ENCODE data around the gene LCE3D. TPM values are rescaled to one million over a fixed set of nuclear protein-coding genes. Genes with fewer than 3 reads are reported as not detected.

LCE3D gene
- total RNA-seq, 1 experiment from 2014 or later: not detected

- in situ Hi-C loops (cut with HindIII; ENCODE audit: low pct_unique_long_range_greater_than_20kb, low sequenced_read_pairs): no loop called here
- no peak for DNase-seq (ENCODE audit: low read depth, low spot score)
Observed at GRCh38 chr1:152539901-152540300, 40.4 kb downstream of the LCE3D start.

- in situ Hi-C loops (cut with HindIII; ENCODE audit: low pct_unique_long_range_greater_than_20kb, low sequenced_read_pairs): no loop called here
- no peak for DNase-seq (ENCODE audit: low read depth, low spot score)
Observed at GRCh38 chr1:152537496-152537895, 42.8 kb downstream of the LCE3D start.

GRCh38 chr1:152535774-152536173 lies 44.5 kb downstream of the LCE3D start:
- in situ Hi-C loops (cut with HindIII; ENCODE audit: low pct_unique_long_range_greater_than_20kb, low sequenced_read_pairs): no loop called here
- DNase-seq (ENCODE audit: low read depth, low spot score): no peak

GRCh38 chr1:152533327-152533938 lies 46.9 kb downstream of the LCE3D start:
- peak; percentile 85 for DNase-seq (ENCODE audit: low read depth, low spot score)
- in situ Hi-C loops (cut with HindIII; ENCODE audit: low pct_unique_long_range_greater_than_20kb, low sequenced_read_pairs): no loop called here

Small RNA genes lying within 50 kb of the gene (small RNA-seq; reads per million reads assigned to genes)
- gene LCE3A: 0 reads per million in 2 experiments
- gene LCE3B: 0 reads per million in 2 experiments

Other genes starting within 250 kb of the LCE3D start
- gene FLG2, start 220.5 kb downstream of the LCE3D start, total RNA-seq (2014; rRNA removed; shearing (Covaris generic)): not detected in 2 replicates
- not detected in 2 replicates for gene CRNN, start 166.3 kb downstream of the LCE3D start, total RNA-seq (2014; rRNA removed; shearing (Covaris generic))
- not detected in 2 replicates for gene LCE5A, start 69.7 kb downstream of the LCE3D start, total RNA-seq (2014; rRNA removed; shearing (Covaris generic))
- gene CRCT1, start 66.0 kb downstream of the LCE3D start, total RNA-seq (2014; rRNA removed; shearing (Covaris generic)): not detected in 2 replicates
- not detected in 2 replicates for gene LCE3E, start 13.7 kb downstream of the LCE3D start, total RNA-seq (2014; rRNA removed; shearing (Covaris generic))
- gene LCE3C, start 19.7 kb upstream of the LCE3D start, total RNA-seq (2014; rRNA removed; shearing (Covaris generic)): not detected in 2 replicates
- gene LCE3B, start 33.3 kb upstream of the LCE3D start, total RNA-seq (2014; rRNA removed; shearing (Covaris generic)): not detected in 2 replicates
- gene LCE3A, start 42.6 kb upstream of the LCE3D start, total RNA-seq (2014; rRNA removed; shearing (Covaris generic)): not detected in 2 replicates
- not detected in 2 replicates for gene LCE2D, start 82.9 kb upstream of the LCE3D start, total RNA-seq (2014; rRNA removed; shearing (Covaris generic))
- not detected in 2 replicates for gene LCE2C, start 94.8 kb upstream of the LCE3D start, total RNA-seq (2014; rRNA removed; shearing (Covaris generic))
- gene LCE2B, start 105.6 kb upstream of the LCE3D start, total RNA-seq (2014; rRNA removed; shearing (Covaris generic)): not detected in 2 replicates
- 2.5 and 3.3 TPM in 2 replicates for gene LCE2A, start 117.8 kb upstream of the LCE3D start, total RNA-seq (2014; rRNA removed; shearing (Covaris generic))
- gene LCE4A, start 127.6 kb upstream of the LCE3D start, total RNA-seq (2014; rRNA removed; shearing (Covaris generic)): not detected in 2 replicates
- gene KPRP, start 177.5 kb upstream of the LCE3D start, total RNA-seq (2014; rRNA removed; shearing (Covaris generic)): not detected in 2 replicates
- gene LCE1F, start 194.6 kb upstream of the LCE3D start, total RNA-seq (2014; rRNA removed; shearing (Covaris generic)): not detected in 2 replicates
- not detected in 2 replicates for gene LCE1E, start 205.7 kb upstream of the LCE3D start, total RNA-seq (2014; rRNA removed; shearing (Covaris generic))
- not detected in 2 replicates for gene LCE1D, start 216.2 kb upstream of the LCE3D start, total RNA-seq (2014; rRNA removed; shearing (Covaris generic))
- gene LCE1C, start 226.1 kb upstream of the LCE3D start, total RNA-seq (2014; rRNA removed; shearing (Covaris generic)): not detected in 2 replicates
- gene LCE1B, start 231.5 kb upstream of the LCE3D start, total RNA-seq (2014; rRNA removed; shearing (Covaris generic)): not detected in 2 replicates
- not detected in 2 replicates for gene LCE1A, start 247.0 kb upstream of the LCE3D start, total RNA-seq (2014; rRNA removed; shearing (Covaris generic))